ENCODE data around the gene UBAC2. TPM values are rescaled to one million over a fixed set of nuclear protein-coding genes. Genes with fewer than 3 reads are reported as not detected.

The UBAC2 gene
- total and polyA plus RNA-seq, 4 donors = 32.9 to 42.3 (median 35.3) TPM

GRCh38 chr13:99305158-99305557 is 104.5 kb downstream of the UBAC2 start:
- no peak overlapping the region for H3K9ac ChIP-seq (ENCODE audit: low read depth in 1 of 2, low read length in 2 of 2)
- no peak for DNase-seq (ENCODE audit: low spot score)
- no peak overlapping the region for H3K27ac ChIP-seq (ENCODE audit: low read depth in 1 of 2, low read length in 2 of 2)
- no peaks in the 10 kb centered on the region for H3K9me3 ChIP-seq (ENCODE audit: control insufficient read depth in 4 of 4, low read length in 3 of 4)
- TF ChIP-seq EGR1 (IDR thresholded peaks at IDR 0.05; ENCODE audit: low read depth in 2 of 2) (no peak), HNF4G (IDR thresholded peaks at IDR 0.05) (no peak), HNF4A (conservative IDR thresholded peaks at IDR 0.05) (no peak), RXRA (IDR thresholded peaks at IDR 0.05) (no peak), REST (IDR thresholded peaks at IDR 0.05) (no peak), YY1 (IDR thresholded peaks at IDR 0.05) (no peak), SP1 (IDR thresholded peaks at IDR 0.05) (no peak)
- no peaks in the 10 kb centered on the region for H3K27me3 ChIP-seq (ENCODE audit: control insufficient read depth in 4 of 4, insufficient read depth in 4 of 4, low read length in 3 of 4)
- no peak overlapping the region for H3K4me3 ChIP-seq (ENCODE audit: low read depth in 1 of 3, low read length in 3 of 3)
- H3K4me1 ChIP-seq (ENCODE audit: control insufficient read depth in 4 of 4, insufficient read depth in 4 of 4, low read length in 3 of 4) = no peaks in the 10 kb centered on the region
- peaks cover 0 to 2% (median 0%) of the 10 kb centered on the region in 4 donors for H3K36me3 ChIP-seq (ENCODE audit: control insufficient read depth in 4 of 4, insufficient read depth in 3 of 4, low read depth in 1 of 4, low read length in 3 of 4)
- 88% methylated on average over 5 of the region's 5 CpGs for WGBS

- peak overlapping the region in 1 of 2 donors; percentile 14 for H3K9ac ChIP-seq (ENCODE audit: low read depth in 1 of 2, low read length in 2 of 2)
Measured at GRCh38 chr13:99305566-99305965, 104.9 kb downstream of the UBAC2 start.

More at GRCh38 chr13:99305566-99305965, 104.9 kb downstream of the UBAC2 start:
- peaks cover 0 to 2% (median 0%) of the 10 kb centered on the region in 4 donors for H3K36me3 ChIP-seq (ENCODE audit: control insufficient read depth in 4 of 4, insufficient read depth in 3 of 4, low read depth in 1 of 4, low read length in 3 of 4)
- H3K27me3 ChIP-seq (ENCODE audit: control insufficient read depth in 4 of 4, insufficient read depth in 4 of 4, low read length in 3 of 4) = no peaks in the 10 kb centered on the region
- H3K4me1 ChIP-seq (ENCODE audit: control insufficient read depth in 4 of 4, insufficient read depth in 4 of 4, low read length in 3 of 4) = no peaks in the 10 kb centered on the region
- DNase-seq (ENCODE audit: low spot score) = no peak
- no peak overlapping the region for H3K4me3 ChIP-seq (ENCODE audit: low read depth in 1 of 3, low read length in 3 of 3)
- H3K9me3 ChIP-seq (ENCODE audit: control insufficient read depth in 4 of 4, low read length in 3 of 4) = no peaks in the 10 kb centered on the region
- no peak for TF ChIP-seq HNF4G (IDR thresholded peaks at IDR 0.05)
- TF ChIP-seq CTCF (IDR thresholded peaks at IDR 0.05; ENCODE audit: low read depth, low read length, missing input control) = no peak
- TF ChIP-seq RAD21 (IDR thresholded peaks at IDR 0.05) = no peak
- TF ChIP-seq TAF1 (conservative IDR thresholded peaks at IDR 0.05) = no peak
- TF ChIP-seq ZBTB33 (IDR thresholded peaks at IDR 0.05) = no peak
- H3K27ac ChIP-seq (ENCODE audit: low read depth in 1 of 2, low read length in 2 of 2) = no peak overlapping the region
- 90% methylated on average over 8 of the region's 8 CpGs for WGBS
